ENCODE data around the gene PTTG1IP.
A peak's percentile ranks its signal among the peaks of the same experiment; 100 is the strongest.

The PTTG1IP gene

DNA sequence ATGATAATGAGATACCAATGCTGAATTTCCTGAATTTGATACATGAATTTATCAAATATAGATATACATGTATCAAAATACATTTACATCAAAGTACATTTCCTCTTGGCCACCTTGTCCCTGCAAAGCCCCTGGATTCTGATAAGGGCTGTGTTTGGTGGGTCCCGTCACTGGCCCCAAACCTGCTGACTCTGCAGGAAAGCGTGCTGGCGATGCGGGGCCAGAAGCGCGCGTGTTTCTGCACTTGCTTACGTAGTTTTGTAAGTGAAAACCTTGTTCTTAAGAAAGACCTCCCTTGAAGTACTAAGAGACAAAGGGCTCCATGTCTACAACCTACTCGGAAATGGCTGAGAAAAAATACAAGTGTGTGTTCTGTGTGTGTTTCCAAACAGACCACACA, 36.2 kb upstream of the PTTG1IP start:
- DNase-seq (ENCODE audit: low spot score) = no peak

DNA sequence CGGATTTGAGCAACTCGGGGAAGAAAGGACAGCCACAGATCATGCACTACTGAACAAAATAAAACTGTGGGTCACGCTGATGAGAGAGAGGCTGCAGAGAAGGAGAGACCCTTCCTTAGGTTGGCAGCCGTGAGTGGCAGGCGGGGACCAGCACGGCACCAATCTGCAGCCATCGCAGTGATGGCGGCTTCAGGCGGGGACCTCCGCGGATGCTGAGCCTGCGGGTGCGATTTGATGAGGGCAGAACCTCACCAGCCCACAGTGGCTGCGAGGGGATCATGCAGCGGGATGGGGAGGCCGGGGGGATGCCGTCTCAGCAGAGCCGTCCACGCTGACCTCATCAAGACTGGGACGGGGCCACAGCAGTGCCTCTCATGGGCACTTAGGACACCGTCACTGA, 35.4 kb upstream of the PTTG1IP start:
- DNase-seq (ENCODE audit: low spot score) = no peak

- DNase-seq (ENCODE audit: low spot score) = no peak
Measured at GRCh38 chr21:44907966-44908895, 34.7 kb upstream of the PTTG1IP start.

DNA sequence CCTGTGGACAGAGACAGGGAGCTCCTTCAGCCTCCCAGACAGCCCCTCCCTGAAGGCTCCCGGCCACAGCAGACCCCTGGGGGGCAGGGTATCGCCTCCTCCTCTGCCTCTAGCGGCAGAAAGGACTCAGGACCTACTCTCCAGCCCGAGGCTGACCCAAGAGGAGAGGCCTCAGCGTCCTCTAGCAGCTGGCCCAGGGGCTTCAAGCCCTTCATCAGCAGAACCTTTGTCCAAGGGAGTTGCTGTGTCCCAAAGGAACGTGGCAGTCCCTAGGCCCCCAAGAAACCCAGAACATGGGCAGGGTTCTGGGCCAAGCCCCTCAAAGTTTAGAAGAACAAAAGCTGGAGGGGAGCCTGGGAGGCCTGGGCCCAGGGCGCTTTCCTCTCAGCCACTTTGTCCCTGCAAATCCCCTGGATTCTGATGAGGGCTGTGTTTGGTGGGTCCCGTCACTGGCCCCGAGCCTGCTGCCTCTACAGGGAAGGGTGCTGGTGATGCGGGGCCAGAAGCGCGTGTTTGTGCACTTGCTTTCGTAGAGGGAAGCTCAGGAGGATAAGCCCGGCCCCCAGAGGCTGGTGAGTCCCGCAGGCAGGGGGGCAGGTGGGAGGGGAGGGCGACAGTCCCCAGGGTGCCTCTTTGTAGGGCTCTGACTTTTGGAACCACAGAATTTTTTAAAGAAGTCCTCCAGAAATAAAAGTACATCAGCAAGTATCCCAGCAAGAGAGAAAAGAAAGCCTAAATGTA, 33.9 kb upstream of the PTTG1IP start:
- no peak for DNase-seq (ENCODE audit: low spot score)

DNA sequence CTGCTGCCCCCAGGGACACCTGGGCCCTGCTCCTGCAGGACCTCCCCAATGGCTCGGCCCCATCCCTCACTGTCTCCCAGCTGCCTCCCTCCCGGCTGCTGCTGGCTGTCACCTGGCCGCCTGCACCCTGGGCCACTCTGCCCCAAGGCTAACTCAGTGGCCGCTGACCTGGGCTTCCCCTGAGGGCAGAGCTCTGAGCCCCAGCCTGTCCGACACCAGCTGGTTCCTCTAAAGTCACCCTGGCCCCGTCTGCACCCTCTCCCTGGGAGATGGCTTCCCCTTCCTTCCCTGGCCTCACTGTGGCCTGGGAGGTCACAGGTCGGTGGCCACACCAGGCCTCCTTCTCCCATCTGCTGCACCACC, 32.2 kb upstream of the PTTG1IP start:
- no peak for DNase-seq (ENCODE audit: low spot score)

- DNase-seq (ENCODE audit: low spot score) = no peak
Measured at GRCh38 chr21:44905016-44905727, 31.7 kb upstream of the PTTG1IP start.

DNA sequence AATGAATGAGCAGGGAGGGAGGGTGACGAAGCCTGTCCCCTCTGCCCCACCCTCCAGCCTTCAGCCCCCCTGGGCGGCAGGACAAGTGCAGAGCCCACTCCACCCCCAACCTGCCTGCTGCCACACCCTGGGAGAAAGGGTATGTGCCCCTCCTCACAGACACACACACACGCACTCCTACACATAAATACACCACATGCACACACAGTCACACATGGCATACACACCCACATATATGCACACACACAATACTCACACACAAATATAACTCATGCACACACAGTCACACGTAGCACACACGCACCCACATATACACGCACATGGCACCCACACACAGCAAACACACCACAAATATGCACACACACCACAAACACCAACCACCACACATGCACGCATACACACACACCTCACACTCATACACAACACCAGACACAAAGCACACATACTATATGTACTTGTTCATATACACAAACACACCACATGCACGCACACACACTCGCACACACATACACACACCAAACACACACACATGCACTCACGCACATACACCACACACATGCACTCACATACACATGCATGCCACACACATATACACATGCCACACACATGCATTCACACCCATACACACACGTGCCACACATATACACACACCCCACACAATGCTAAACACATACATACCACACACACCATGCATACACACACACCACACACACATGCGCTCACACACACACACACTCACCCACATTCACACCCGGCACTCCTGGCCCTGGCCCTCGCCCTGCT, 30.8 kb upstream of the PTTG1IP start:
- DNase-seq (ENCODE audit: low spot score) = no peak

DNA sequence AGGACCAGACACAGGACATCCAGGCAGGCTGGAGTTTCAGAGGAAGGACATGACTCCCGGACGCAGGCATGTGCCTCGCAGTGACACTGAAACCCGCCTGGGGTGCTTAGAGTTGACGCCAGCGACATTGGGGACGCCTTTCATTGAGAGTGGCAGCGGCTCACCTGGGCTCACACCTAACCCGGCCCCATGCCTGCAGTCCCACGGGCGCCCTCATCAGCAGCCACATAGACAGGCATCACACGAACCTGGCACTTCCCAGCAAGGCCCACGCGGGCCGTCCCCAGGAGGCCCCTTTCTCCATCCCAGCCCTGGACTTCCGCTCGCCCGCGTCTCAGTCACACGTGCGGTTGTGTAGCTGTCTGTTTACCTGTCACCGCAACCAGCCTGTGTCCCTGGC, 30.2 kb upstream of the PTTG1IP start:
- DNase-seq (ENCODE audit: low spot score) = no peak

- DNase-seq (ENCODE audit: low spot score) = no peak
Measured at GRCh38 chr21:44903050-44903685, 29.7 kb upstream of the PTTG1IP start.

DNA sequence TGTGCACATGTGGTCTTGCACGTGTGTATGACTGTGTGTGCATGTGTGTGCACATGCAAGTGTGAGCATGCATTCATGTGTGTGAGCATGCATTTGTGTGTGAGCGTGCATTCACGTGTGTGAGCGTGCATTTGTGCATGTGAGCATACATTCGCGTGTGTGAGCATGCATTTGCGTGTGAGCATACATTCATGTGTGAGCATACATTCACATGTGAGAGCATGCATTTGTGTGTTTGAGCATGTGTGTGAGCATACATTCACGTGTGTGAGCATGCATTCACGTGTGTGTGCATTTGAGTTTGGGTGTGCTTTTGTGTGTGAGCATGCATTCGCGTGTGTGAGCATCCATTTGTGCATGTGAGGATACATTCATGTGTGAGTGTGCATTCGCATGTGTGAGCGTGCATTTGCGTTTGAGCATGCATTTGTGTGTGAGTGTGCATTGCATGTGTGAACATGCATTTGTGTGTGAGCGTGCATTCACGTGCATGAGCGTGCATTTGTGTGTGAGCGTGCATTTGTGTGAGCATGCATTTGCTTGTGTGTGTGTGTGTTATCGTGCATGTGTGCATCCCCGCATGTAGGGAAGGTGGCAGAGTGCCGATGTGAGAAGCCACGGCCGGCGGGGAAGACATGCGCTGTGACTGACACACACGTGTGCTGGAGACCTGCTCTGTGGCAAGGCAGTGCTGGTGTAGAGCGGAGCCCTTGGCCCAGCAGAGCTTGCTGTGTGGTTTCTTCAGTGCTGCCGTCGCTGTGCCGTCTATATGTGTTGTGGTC, 29.0 kb upstream of the PTTG1IP start:
- DNase-seq (ENCODE audit: low spot score) = no peak

- DNase-seq (ENCODE audit: low spot score) = no peak
Measured at GRCh38 chr21:44901391-44902074, 28.0 kb upstream of the PTTG1IP start.

GRCh38 chr21:44900559-44901251, 27.2 kb upstream of the PTTG1IP start:
- DNase-seq (ENCODE audit: low spot score) = no peak

- DNase-seq (ENCODE audit: low spot score) = no peak
Measured at GRCh38 chr21:44899768-44900558, 26.5 kb upstream of the PTTG1IP start.

- no peak for DNase-seq (ENCODE audit: low spot score)
Measured at GRCh38 chr21:44898851-44899767, 25.6 kb upstream of the PTTG1IP start.

DNA sequence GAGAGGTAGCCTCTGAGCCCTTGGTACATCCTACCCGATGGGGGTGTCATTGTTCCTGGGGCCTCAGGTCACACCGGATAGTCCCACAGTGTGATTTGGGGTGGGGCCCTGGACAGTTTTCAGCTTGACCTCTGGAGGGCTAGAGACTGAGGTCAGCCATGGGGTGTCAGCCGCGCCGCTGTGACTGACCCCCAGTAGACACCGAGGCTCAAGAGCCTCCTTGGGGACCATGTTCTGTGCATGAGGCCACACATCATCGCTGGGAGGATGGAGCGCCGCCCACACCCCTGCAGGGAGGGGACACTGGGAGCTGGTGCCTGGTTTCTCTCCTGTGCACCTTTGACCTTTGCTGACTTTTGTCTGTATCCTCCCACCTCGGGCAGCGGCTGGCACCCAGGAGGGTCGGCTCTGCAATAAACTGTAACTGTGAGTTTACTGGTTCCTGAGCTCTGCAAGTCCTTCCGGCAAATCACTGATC, 24.6 kb upstream of the PTTG1IP start:
- no peak for DNase-seq (ENCODE audit: low spot score)

DNA sequence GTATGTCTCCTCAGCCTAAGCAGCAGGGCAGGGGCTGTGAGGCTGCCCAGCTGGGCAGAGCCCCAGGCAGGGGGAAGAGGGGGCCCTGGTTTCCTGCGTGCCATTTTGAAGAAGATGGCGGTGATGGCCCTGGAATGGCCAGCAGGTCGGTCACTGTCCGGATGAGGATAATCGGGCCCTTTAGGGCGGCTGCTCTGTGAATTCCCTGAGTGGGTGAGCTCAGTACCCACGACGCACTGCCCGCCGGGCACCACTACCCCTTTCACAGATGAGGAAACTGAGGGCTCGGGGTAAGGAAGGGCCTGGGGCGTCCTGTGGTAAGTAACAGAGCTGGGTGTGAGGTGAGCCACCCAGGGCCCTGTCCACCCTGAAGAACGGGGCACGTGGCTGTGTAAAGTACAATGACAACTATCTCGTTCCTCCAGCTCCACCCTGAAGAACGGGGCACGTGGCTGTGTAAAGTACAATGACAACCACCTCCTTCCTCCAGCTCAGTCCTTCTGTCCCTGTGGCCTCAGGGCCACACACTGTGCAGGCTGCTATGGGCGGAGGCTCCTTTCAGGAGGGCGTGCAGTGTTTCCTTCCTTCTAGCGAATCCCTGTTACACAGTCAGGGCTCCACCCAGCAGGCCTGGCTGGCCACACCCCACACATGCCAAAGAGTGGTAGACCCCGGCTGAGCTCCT, 24.0 kb upstream of the PTTG1IP start:
- DNase-seq (ENCODE audit: low spot score) = peak; percentile 50
